Central memory CD8-positive, alpha-beta T cell (primary cell): Measurements from ENCODE around the gene GSTM2.

ENCODE experiments used
- ATAC-seq: fragments of 150-1000 bp; cut with Tn5 transposase; replicated peaks from 2 replicates; pipeline ENCODE4 v1.10.0; 2022; ENCODE audit warnings: mild to moderate bottlenecking, moderate FRiP score, moderate number of reproducible peaks; ENCODE audit not compliant: poor library complexity, severe bottlenecking; ENCODE audit errors: extremely low read depth
- DNase-seq, 2 donors: peaks; one replicate each; pipeline ENCODE4 v3.0.0; 2021; ENCODE audit warnings: low spot score in 2 of 2
- H3K27ac Mint-ChIP-seq: one replicate; pipeline ENCODE4 v1.8.0; 2022; ENCODE audit warnings: low read depth, mild to moderate bottlenecking, moderate library complexity, mixed read lengths
- H3K27me3 Mint-ChIP-seq: one replicate; pipeline ENCODE4 v1.8.0; 2022; ENCODE audit warnings: mixed read lengths
- H3K36me3 Mint-ChIP-seq: one replicate; pipeline ENCODE4 v1.8.0; 2022; ENCODE audit warnings: mild to moderate bottlenecking, moderate library complexity, mixed read lengths; ENCODE audit not compliant: insufficient read depth
- H3K4me1 Mint-ChIP-seq: one replicate; pipeline ENCODE4 v1.8.0; 2022; ENCODE audit warnings: mixed read lengths
- H3K4me3 Mint-ChIP-seq: one replicate; pipeline ENCODE4 v1.8.0; 2022; ENCODE audit warnings: mild to moderate bottlenecking, moderate library complexity, mixed read lengths
- H3K9me3 Mint-ChIP-seq: one replicate; pipeline ENCODE4 v1.8.0; 2022; ENCODE audit warnings: mixed read lengths

Gene GSTM2

GRCh38 chr1:109721042-109721441, 53.2 kb downstream of the GSTM2 start:
- DNase-seq, result no peak
- ATAC-seq, result no peak
- no peak overlapping the region for H3K27ac Mint-ChIP-seq
- H3K4me3 Mint-ChIP-seq, result no peak overlapping the region
- H3K4me1 Mint-ChIP-seq, result no peaks in the 10 kb centered on the region
- no peaks in the 10 kb centered on the region for H3K27me3 Mint-ChIP-seq
- no peaks in the 10 kb centered on the region for H3K9me3 Mint-ChIP-seq
- H3K36me3 Mint-ChIP-seq, result no peaks in the 10 kb centered on the region

GRCh38 chr1:109721971-109722370, 54.1 kb downstream of the GSTM2 start:
- no peak overlapping the region for H3K27ac Mint-ChIP-seq
- ATAC-seq, result no peak
- no peaks in the 10 kb centered on the region for H3K27me3 Mint-ChIP-seq
- H3K9me3 Mint-ChIP-seq, result no peaks in the 10 kb centered on the region
- no peaks in the 10 kb centered on the region for H3K4me1 Mint-ChIP-seq
- DNase-seq, result no peak
- H3K36me3 Mint-ChIP-seq, result peaks cover 1% of the 10 kb centered on the region
- no peak overlapping the region for H3K4me3 Mint-ChIP-seq

DNA sequence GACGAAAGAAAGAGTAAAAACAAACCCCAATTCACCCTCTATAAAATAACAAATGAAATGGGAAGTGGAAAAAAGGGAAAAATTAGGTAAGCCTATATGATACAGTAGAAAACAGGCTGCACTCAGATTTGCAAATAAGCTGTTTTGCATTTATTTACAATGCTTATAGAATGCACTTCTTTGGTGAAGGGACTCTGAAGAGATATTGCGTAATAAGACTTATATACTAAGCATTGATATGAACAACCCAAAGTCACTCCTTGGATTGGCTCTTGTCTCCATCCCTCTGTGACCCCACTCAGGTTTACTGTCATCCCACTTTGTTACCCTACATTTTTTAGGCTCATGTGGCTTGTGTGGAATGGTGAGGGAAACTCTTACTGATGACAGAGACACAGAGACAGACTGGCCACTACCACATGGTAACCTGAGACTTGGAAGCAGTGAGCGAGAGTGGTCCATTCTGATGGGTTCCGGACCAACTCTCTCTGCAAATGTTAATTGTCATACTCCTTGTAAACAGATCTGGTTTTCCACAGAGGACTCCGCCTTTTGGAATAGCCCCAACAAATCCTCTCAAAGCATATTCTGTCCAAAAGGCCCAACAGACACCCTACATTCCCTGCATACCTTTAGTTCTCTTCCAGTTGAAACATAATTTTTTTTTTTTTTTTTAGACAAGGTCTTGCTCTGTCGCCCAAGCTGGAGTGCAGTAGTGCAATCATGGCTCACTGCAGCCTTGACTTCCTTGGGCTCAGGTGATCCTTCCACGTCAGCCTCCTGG, 55.2 kb downstream of the GSTM2 start:
- no peak overlapping the region for H3K4me3 Mint-ChIP-seq
- DNase-seq (no peak), ATAC-seq (no peak)
- no peaks in the 10 kb centered on the region for H3K27me3 Mint-ChIP-seq
- H3K27ac Mint-ChIP-seq, result no peak overlapping the region
- peaks cover 1% of the 10 kb centered on the region for H3K36me3 Mint-ChIP-seq
- no peaks in the 10 kb centered on the region for H3K4me1 Mint-ChIP-seq
- no peaks in the 10 kb centered on the region for H3K9me3 Mint-ChIP-seq
